ENCODE results near the gene ERO1B. TPM values are rescaled to one million over a fixed set of nuclear protein-coding genes. Genes with fewer than 3 reads are reported as not detected.

The ERO1B gene
- total and polyA plus RNA-seq, 4 donors, result 6.2 to 14.3 (median 9.3) TPM

- H3K27me3 ChIP-seq (ENCODE audit: control insufficient read depth, insufficient read depth, low read length), result no peaks in the 10 kb centered on the region
- H3K4me3 ChIP-seq (ENCODE audit: low read depth, low read length), result no peak overlapping the region
- H3K36me3 ChIP-seq (ENCODE audit: control insufficient read depth, insufficient read depth, low read length), result no peaks in the 10 kb centered on the region
- no peaks in the 10 kb centered on the region for H3K9me3 ChIP-seq (ENCODE audit: control insufficient read depth, insufficient read depth, low read length)
- H3K27ac ChIP-seq (ENCODE audit: low read depth, low read length), result no peak overlapping the region
- no peak for DNase-seq (ENCODE audit: low read depth in 4 of 6, low spot score in 6 of 6)
- 93% methylated on average over 1 of the region's 1 CpG for WGBS (ENCODE audit: insufficient coverage)
- H3K4me1 ChIP-seq (ENCODE audit: control insufficient read depth, insufficient read depth, low read length), result no peaks in the 10 kb centered on the region
Measured at GRCh38 chr1:236239092-236239585, 42.6 kb downstream of the ERO1B start.

GRCh38 chr1:236235116-236235515 is 46.6 kb downstream of the ERO1B start:
- no peaks in the 10 kb centered on the region for H3K9me3 ChIP-seq (ENCODE audit: control insufficient read depth, insufficient read depth, low read length)
- WGBS (ENCODE audit: insufficient coverage), result no CpG with 5 or more reads among the region's 3 CpGs
- H3K4me1 ChIP-seq (ENCODE audit: control insufficient read depth, insufficient read depth, low read length), result no peaks in the 10 kb centered on the region
- peak in 1 of 6 donors; percentile 5 for DNase-seq (ENCODE audit: low read depth in 4 of 6, low spot score in 6 of 6)
- H3K27me3 ChIP-seq (ENCODE audit: control insufficient read depth, insufficient read depth, low read length), result no peaks in the 10 kb centered on the region
- H3K4me3 ChIP-seq (ENCODE audit: low read depth, low read length), result no peak overlapping the region
- H3K27ac ChIP-seq (ENCODE audit: low read depth, low read length), result no peak overlapping the region
- H3K36me3 ChIP-seq (ENCODE audit: control insufficient read depth, insufficient read depth, low read length), result no peaks in the 10 kb centered on the region

GRCh38 chr1:236228411-236228810 is 53.3 kb downstream of the ERO1B start:
- no peaks in the 10 kb centered on the region for H3K9me3 ChIP-seq (ENCODE audit: control insufficient read depth, insufficient read depth, low read length)
- no peak overlapping the region for H3K27ac ChIP-seq (ENCODE audit: low read depth, low read length)
- H3K4me1 ChIP-seq (ENCODE audit: control insufficient read depth, insufficient read depth, low read length), result no peaks in the 10 kb centered on the region
- no peaks in the 10 kb centered on the region for H3K36me3 ChIP-seq (ENCODE audit: control insufficient read depth, insufficient read depth, low read length)
- DNase-seq (ENCODE audit: low read depth in 4 of 6, low spot score in 6 of 6), result no peak
- H3K4me3 ChIP-seq (ENCODE audit: low read depth, low read length), result no peak overlapping the region
- 100% methylated on average over 1 of the region's 4 CpGs for WGBS (ENCODE audit: insufficient coverage)
- no peaks in the 10 kb centered on the region for H3K27me3 ChIP-seq (ENCODE audit: control insufficient read depth, insufficient read depth, low read length)

GRCh38 chr1:236222632-236223031 is 59.1 kb downstream of the ERO1B start:
- Histone ChIP-seq H3K4me1 (ENCODE audit: control insufficient read depth, insufficient read depth, low read length) (no peaks in the 10 kb centered on the region), H3K9me3 (ENCODE audit: control insufficient read depth, insufficient read depth, low read length) (no peaks in the 10 kb centered on the region), H3K27me3 (ENCODE audit: control insufficient read depth, insufficient read depth, low read length) (no peaks in the 10 kb centered on the region), H3K4me3 (ENCODE audit: low read depth, low read length) (no peak overlapping the region), H3K27ac (ENCODE audit: low read depth, low read length) (no peak overlapping the region), H3K36me3 (ENCODE audit: control insufficient read depth, insufficient read depth, low read length) (no peaks in the 10 kb centered on the region)
- WGBS (ENCODE audit: insufficient coverage), result no CpG with 5 or more reads among the region's 1 CpG
- DNase-seq (ENCODE audit: low read depth in 4 of 6, low spot score in 6 of 6), result no peak

GRCh38 chr1:236220473-236220872 is 61.3 kb downstream of the ERO1B start:
- Histone ChIP-seq H3K27ac (ENCODE audit: low read depth, low read length) (no peak overlapping the region), H3K4me1 (ENCODE audit: control insufficient read depth, insufficient read depth, low read length) (no peaks in the 10 kb centered on the region), H3K36me3 (ENCODE audit: control insufficient read depth, insufficient read depth, low read length) (no peaks in the 10 kb centered on the region), H3K27me3 (ENCODE audit: control insufficient read depth, insufficient read depth, low read length) (no peaks in the 10 kb centered on the region), H3K4me3 (ENCODE audit: low read depth, low read length) (no peak overlapping the region), H3K9me3 (ENCODE audit: control insufficient read depth, insufficient read depth, low read length) (no peaks in the 10 kb centered on the region)
- WGBS (ENCODE audit: insufficient coverage), result no CpG with 5 or more reads among the region's 1 CpG
- no peak for DNase-seq (ENCODE audit: low read depth in 4 of 6, low spot score in 6 of 6)

GRCh38 chr1:236214761-236215160 is 67.0 kb downstream of the ERO1B start:
- Histone ChIP-seq H3K9me3 (ENCODE audit: control insufficient read depth, insufficient read depth, low read length) (no peaks in the 10 kb centered on the region), H3K36me3 (ENCODE audit: control insufficient read depth, insufficient read depth, low read length) (no peaks in the 10 kb centered on the region)

GRCh38 chr1:236213534-236213933 is 68.2 kb downstream of the ERO1B start:
- H3K4me1 ChIP-seq (ENCODE audit: control insufficient read depth, insufficient read depth, low read length), result no peaks in the 10 kb centered on the region
- H3K36me3 ChIP-seq (ENCODE audit: control insufficient read depth, insufficient read depth, low read length), result no peaks in the 10 kb centered on the region
- no peaks in the 10 kb centered on the region for H3K9me3 ChIP-seq (ENCODE audit: control insufficient read depth, insufficient read depth, low read length)
- no peak for DNase-seq (ENCODE audit: low read depth in 4 of 6, low spot score in 6 of 6)
- H3K4me3 ChIP-seq (ENCODE audit: low read depth, low read length), result no peak overlapping the region
- H3K27ac ChIP-seq (ENCODE audit: low read depth, low read length), result no peak overlapping the region
- WGBS (ENCODE audit: insufficient coverage), result no CpG with 5 or more reads among the region's 3 CpGs
- H3K27me3 ChIP-seq (ENCODE audit: control insufficient read depth, insufficient read depth, low read length), result no peaks in the 10 kb centered on the region

More at GRCh38 chr1:236214761-236215160, 67.0 kb downstream of the ERO1B start:
- H3K4me1 ChIP-seq (ENCODE audit: control insufficient read depth, insufficient read depth, low read length), result no peaks in the 10 kb centered on the region
- no peaks in the 10 kb centered on the region for H3K27me3 ChIP-seq (ENCODE audit: control insufficient read depth, insufficient read depth, low read length)
- no CpG with 5 or more reads among the region's 1 CpG for WGBS (ENCODE audit: insufficient coverage)
- no peak overlapping the region for H3K4me3 ChIP-seq (ENCODE audit: low read depth, low read length)
- no peak for DNase-seq (ENCODE audit: low read depth in 4 of 6, low spot score in 6 of 6)
- no peak overlapping the region for H3K27ac ChIP-seq (ENCODE audit: low read depth, low read length)

GRCh38 chr1:236211815-236212214 is 69.9 kb downstream of the ERO1B start:
- no peaks in the 10 kb centered on the region for H3K27me3 ChIP-seq (ENCODE audit: control insufficient read depth, insufficient read depth, low read length)
- peaks cover under 1% of the 10 kb centered on the region for H3K4me1 ChIP-seq (ENCODE audit: control insufficient read depth, insufficient read depth, low read length)
- WGBS (ENCODE audit: insufficient coverage), result 83% methylated on average over 3 of the region's 5 CpGs
- no peak overlapping the region for H3K4me3 ChIP-seq (ENCODE audit: low read depth, low read length)
- no peaks in the 10 kb centered on the region for H3K36me3 ChIP-seq (ENCODE audit: control insufficient read depth, insufficient read depth, low read length)
- no peaks in the 10 kb centered on the region for H3K9me3 ChIP-seq (ENCODE audit: control insufficient read depth, insufficient read depth, low read length)
- H3K27ac ChIP-seq (ENCODE audit: low read depth, low read length), result no peak overlapping the region
- no peak for DNase-seq (ENCODE audit: low read depth in 4 of 6, low spot score in 6 of 6)

- Histone ChIP-seq H3K4me1 (ENCODE audit: control insufficient read depth, insufficient read depth, low read length) (peaks cover 10% of the 10 kb centered on the region), H3K9me3 (ENCODE audit: control insufficient read depth, insufficient read depth, low read length) (no peaks in the 10 kb centered on the region), H3K36me3 (ENCODE audit: control insufficient read depth, insufficient read depth, low read length) (no peaks in the 10 kb centered on the region), H3K27ac (ENCODE audit: low read depth, low read length) (no peak overlapping the region), H3K4me3 (ENCODE audit: low read depth, low read length) (no peak overlapping the region), H3K27me3 (ENCODE audit: control insufficient read depth, insufficient read depth, low read length) (no peaks in the 10 kb centered on the region)
- no peak for DNase-seq (ENCODE audit: low read depth in 4 of 6, low spot score in 6 of 6)
Measured at GRCh38 chr1:236209713-236210112, 72.0 kb downstream of the ERO1B start.

- Histone ChIP-seq H3K9me3 (ENCODE audit: control insufficient read depth, insufficient read depth, low read length) (no peaks in the 10 kb centered on the region), H3K27me3 (ENCODE audit: control insufficient read depth, insufficient read depth, low read length) (no peaks in the 10 kb centered on the region), H3K27ac (ENCODE audit: low read depth, low read length) (no peak overlapping the region), H3K4me3 (ENCODE audit: low read depth, low read length) (no peak overlapping the region), H3K4me1 (ENCODE audit: control insufficient read depth, insufficient read depth, low read length) (peaks cover 10% of the 10 kb centered on the region), H3K36me3 (ENCODE audit: control insufficient read depth, insufficient read depth, low read length) (no peaks in the 10 kb centered on the region)
- DNase-seq (ENCODE audit: low read depth in 4 of 6, low spot score in 6 of 6), result no peak
- WGBS (ENCODE audit: insufficient coverage), result no CpG with 5 or more reads among the region's 2 CpGs
Measured at GRCh38 chr1:236209185-236209584, 72.6 kb downstream of the ERO1B start.

All from spinal cord (tissue), 10 donors.